Measurements from ENCODE around the gene LCNL1. TPM values are rescaled to one million over a fixed set of nuclear protein-coding genes. Genes with fewer than 3 reads are reported as not detected.

Gene LCNL1
- total RNA-seq, 4 donors from 2014 or later, result 0.28 to 0.83 TPM; not detected in 2

GRCh38 chr9:136942881-136943230, 39.9 kb upstream of the LCNL1 start:
- Histone ChIP-seq H3K27me3 (no peaks in the 10 kb centered on the region), H3K27ac (peak overlapping the region in 1 of 4 donors; percentile 98), H3K4me3 (peak overlapping the region in 2 of 4 donors; percentile 83 to 100), H3K4me1 (peaks cover 0 to 20% (median 8%) of the 10 kb centered on the region in 4 donors), H3K36me3 (peaks cover 0 to 37% (median 0%) of the 10 kb centered on the region in 3 donors), H3K9me3 (no peaks in the 10 kb centered on the region)
- no peak for TF ChIP-seq POLR2A (IDR thresholded peaks at IDR 0.05)
- TF ChIP-seq CTCF (IDR thresholded peaks at IDR 0.05), result no peak
- no peak for DNase-seq

GRCh38 chr9:136943291-136944211, 39.2 kb upstream of the LCNL1 start:
- no peaks in the 10 kb centered on the region for H3K9me3 ChIP-seq
- peak in 2 of 3 donors; percentile 63 to 70 for DNase-seq
- H3K4me1 ChIP-seq, result peaks cover 0 to 27% (median 8%) of the 10 kb centered on the region in 4 donors
- TF ChIP-seq POLR2A (IDR thresholded peaks at IDR 0.05) (no peak), CTCF (IDR thresholded peaks at IDR 0.05) (peak in 1 of 6 experiments; percentile 1)
- peak overlapping the region; percentile 83 to 100 (median 94) for H3K4me3 ChIP-seq
- no peaks in the 10 kb centered on the region for H3K27me3 ChIP-seq
- peaks cover 0 to 37% (median 0%) of the 10 kb centered on the region in 3 donors for H3K36me3 ChIP-seq
- H3K27ac ChIP-seq, result peak overlapping the region; percentile 91 to 98 (median 96)

- Histone ChIP-seq H3K4me3 (peak overlapping the region; percentile 83 to 100 (median 94)), H3K27me3 (no peaks in the 10 kb centered on the region), H3K27ac (peak overlapping the region; percentile 91 to 98 (median 96)), H3K36me3 (peaks cover 0 to 37% (median 0%) of the 10 kb centered on the region in 3 donors), H3K4me1 (peaks cover 0 to 32% (median 8%) of the 10 kb centered on the region in 4 donors), H3K9me3 (no peaks in the 10 kb centered on the region)
- peak in 1 of 3 donors; percentile 33 for DNase-seq
- TF ChIP-seq CTCF (IDR thresholded peaks at IDR 0.05) (no peak), POLR2A (IDR thresholded peaks at IDR 0.05) (peak in 1 of 2 donors; percentile 17)
Observed at GRCh38 chr9:136944212-136944518, 38.6 kb upstream of the LCNL1 start.

- Histone ChIP-seq H3K27ac (peak within 1 kb of the TSS; percentile 91 to 98 (median 96)), H3K36me3 (peaks cover 0 to 35% (median 0%) of the 10 kb centered on the region in 3 donors), H3K4me3 (peak within 1 kb of the TSS; percentile 83 to 100 (median 94)), H3K27me3 (no peaks in the 10 kb centered on the region), H3K9me3 (no peaks in the 10 kb centered on the region), H3K4me1 (peaks cover 0 to 34% (median 10%) of the 10 kb centered on the region in 4 donors)
- TF ChIP-seq POLR2A (IDR thresholded peaks at IDR 0.05), result peak in 1 of 2 donors; percentile 90
- TF ChIP-seq CTCF (IDR thresholded peaks at IDR 0.05), result peak; percentile 99 to 100 (median 100)
- DNase-seq, result peak; percentile 87 to 97 (median 97)
Observed at GRCh38 chr9:136944519-136945332, 38.1 kb upstream of the LCNL1 start, which contains the start of the genes C8G and FBXW5. Gene C8G (plus strand): TSS chr9:136945243. CDS start chr9:136945321, 78 bp downstream. Gene FBXW5 (minus strand): TSS chr9:136944738. CDS start chr9:136944083, 655 bp downstream.

All from Peyer's patch (tissue), 4 donors.